ENCODE results near the gene GTPBP1. TPM values are rescaled to one million over a fixed set of nuclear protein-coding genes. Genes with fewer than 3 reads are reported as not detected.

The GTPBP1 gene
- total and polyA plus RNA-seq, 2 of the 13 experiments (the other 11 are each of a cell fraction or from before 2014, with no cell fraction given) = 22.3 to 27.0 TPM

DNA sequence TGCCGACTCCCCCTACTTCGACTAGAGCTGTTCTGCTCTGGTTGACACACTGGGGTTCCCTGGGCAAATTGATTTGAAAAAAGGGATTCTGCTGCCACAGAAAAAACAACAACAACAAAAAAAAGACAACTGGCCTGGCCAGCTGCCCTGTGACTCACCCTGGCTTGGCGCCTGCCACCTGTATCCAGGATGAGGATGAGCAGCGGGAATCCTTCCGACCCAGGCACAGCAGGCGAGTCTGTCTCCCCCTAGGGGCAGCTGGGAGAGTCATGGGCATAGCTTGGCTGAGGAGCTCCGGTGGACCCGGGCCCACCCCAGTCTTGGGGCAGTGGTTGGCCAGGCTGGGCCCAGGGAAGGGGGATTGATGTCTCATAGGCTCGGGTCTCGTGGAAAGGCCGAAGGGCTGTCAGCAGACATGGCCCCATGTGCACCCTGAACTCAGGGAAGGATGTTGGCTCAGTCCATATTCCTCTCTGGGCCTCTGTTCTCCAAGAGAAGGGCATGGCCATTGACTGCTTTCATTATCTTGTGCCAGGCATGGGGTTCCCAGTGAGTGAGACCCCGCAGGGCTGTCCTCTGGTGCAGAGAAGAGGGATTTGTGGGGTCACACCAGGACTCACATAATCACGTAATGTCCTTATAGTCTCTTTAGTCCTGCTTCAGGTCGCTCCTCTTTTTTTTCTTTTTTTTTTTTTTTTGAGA lies 60.5 kb downstream of the GTPBP1 start (continued):
- TF ChIP-seq, protein P1, sequence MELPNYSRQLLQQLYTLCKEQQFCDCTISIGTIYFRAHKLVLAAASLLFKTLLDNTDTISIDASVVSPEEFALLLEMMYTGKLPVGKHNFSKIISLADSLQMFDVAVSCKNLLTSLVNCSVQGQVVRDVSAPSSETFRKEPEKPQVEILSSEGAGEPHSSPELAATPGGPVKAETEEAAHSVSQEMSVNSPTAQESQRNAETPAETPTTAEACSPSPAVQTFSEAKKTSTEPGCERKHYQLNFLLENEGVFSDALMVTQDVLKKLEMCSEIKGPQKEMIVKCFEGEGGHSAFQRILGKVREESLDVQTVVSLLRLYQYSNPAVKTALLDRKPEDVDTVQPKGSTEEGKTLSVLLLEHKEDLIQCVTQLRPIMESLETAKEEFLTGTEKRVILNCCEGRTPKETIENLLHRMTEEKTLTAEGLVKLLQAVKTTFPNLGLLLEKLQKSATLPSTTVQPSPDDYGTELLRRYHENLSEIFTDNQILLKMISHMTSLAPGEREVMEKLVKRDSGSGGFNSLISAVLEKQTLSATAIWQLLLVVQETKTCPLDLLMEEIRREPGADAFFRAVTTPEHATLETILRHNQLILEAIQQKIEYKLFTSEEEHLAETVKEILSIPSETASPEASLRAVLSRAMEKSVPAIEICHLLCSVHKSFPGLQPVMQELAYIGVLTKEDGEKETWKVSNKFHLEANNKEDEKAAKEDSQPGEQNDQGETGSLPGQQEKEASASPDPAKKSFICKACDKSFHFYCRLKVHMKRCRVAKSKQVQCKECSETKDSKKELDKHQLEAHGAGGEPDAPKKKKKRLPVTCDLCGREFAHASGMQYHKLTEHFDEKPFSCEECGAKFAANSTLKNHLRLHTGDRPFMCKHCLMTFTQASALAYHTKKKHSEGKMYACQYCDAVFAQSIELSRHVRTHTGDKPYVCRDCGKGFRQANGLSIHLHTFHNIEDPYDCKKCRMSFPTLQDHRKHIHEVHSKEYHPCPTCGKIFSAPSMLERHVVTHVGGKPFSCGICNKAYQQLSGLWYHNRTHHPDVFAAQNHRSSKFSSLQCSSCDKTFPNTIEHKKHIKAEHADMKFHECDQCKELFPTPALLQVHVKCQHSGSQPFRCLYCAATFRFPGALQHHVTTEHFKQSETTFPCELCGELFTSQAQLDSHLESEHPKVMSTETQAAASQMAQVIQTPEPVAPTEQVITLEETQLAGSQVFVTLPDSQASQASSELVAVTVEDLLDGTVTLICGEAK (IDR thresholded peaks at IDR 0.05) = no peak
- TF ChIP-seq, protein P1 (CRISPR knock-in tag; IDR thresholded peaks at IDR 0.05) = 0 out of 2 replicates have a peak, but pooled peaks have one; percentile 19
- TF ChIP-seq SATB2 (CRISPR knock-in tag; IDR thresholded peaks at IDR 0.05) (no peak), SNRNP70 (IDR thresholded peaks at IDR 0.05; ENCODE audit: low read depth, low read length) (no peak), ARHGAP35 (CRISPR knock-in tag; IDR thresholded peaks at IDR 0.05; ENCODE audit: borderline replicate concordance) (0 out of 2 replicates have a peak, but pooled peaks have one; percentile 23), DPF2 (CRISPR knock-in tag; IDR thresholded peaks at IDR 0.05; ENCODE audit: borderline replicate concordance, low read depth) (no peak), TFAP4 (IDR thresholded peaks at IDR 0.05; ENCODE audit: borderline replicate concordance, low read depth) (peak; percentile 67; the same call in 1 of the 2 replicates), ZNF292 (CRISPR knock-in tag; IDR thresholded peaks at IDR 0.05; ENCODE audit: borderline replicate concordance, low read depth) (no peak), SOX6 (IDR thresholded peaks at IDR 0.05) (no peak), SOX6 (CRISPR knock-in tag; IDR thresholded peaks at IDR 0.05) (no peak), MXD4 (CRISPR knock-in tag; IDR thresholded peaks at IDR 0.05) (no peak), GRHL1 (CRISPR knock-in tag; conservative IDR thresholded peaks at IDR 0.05) (no peak)
- TF ChIP-seq, protein P2, sequence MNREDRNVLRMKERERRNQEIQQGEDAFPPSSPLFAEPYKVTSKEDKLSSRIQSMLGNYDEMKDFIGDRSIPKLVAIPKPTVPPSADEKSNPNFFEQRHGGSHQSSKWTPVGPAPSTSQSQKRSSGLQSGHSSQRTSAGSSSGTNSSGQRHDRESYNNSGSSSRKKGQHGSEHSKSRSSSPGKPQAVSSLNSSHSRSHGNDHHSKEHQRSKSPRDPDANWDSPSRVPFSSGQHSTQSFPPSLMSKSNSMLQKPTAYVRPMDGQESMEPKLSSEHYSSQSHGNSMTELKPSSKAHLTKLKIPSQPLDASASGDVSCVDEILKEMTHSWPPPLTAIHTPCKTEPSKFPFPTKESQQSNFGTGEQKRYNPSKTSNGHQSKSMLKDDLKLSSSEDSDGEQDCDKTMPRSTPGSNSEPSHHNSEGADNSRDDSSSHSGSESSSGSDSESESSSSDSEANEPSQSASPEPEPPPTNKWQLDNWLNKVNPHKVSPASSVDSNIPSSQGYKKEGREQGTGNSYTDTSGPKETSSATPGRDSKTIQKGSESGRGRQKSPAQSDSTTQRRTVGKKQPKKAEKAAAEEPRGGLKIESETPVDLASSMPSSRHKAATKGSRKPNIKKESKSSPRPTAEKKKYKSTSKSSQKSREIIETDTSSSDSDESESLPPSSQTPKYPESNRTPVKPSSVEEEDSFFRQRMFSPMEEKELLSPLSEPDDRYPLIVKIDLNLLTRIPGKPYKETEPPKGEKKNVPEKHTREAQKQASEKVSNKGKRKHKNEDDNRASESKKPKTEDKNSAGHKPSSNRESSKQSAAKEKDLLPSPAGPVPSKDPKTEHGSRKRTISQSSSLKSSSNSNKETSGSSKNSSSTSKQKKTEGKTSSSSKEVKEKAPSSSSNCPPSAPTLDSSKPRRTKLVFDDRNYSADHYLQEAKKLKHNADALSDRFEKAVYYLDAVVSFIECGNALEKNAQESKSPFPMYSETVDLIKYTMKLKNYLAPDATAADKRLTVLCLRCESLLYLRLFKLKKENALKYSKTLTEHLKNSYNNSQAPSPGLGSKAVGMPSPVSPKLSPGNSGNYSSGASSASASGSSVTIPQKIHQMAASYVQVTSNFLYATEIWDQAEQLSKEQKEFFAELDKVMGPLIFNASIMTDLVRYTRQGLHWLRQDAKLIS (CRISPR knock-in tag; IDR thresholded peaks at IDR 0.05) = no peak
